ENCODE measurements around the gene NIPA2. TPM values are rescaled to one million over a fixed set of nuclear protein-coding genes. Genes with fewer than 3 reads are reported as not detected.

Gene NIPA2
- polyA plus RNA-seq, 2 of the 4 experiments (the other 2 are of a cell fraction) = 120 to 153 TPM

GRCh38 chr15:22844421-22845288 lies 6.2 kb downstream of the NIPA2 start:
- no peak for ATAC-seq
- POLR2A ChIA-PET = no interaction called here
- no peak for FAIRE-seq
- no peak for DNase-seq (ENCODE audit: low read depth in 1 of 2, low spot score in 1 of 2)
- H3K4me1 ChIP-seq = peaks cover 10% of the 10 kb centered on the region; the same call in 2 of the 3 replicates
- WGBS (ENCODE audit: missing lambda C conversion rate) = 89% methylated on average over 19 of the region's 19 CpGs
- H3K4me3 ChIP-seq = no peak overlapping the region
- CTCF ChIA-PET = interaction anchor here (0.9 kb wide), 1 partner anchor 34 kb away, joined by 4 read pairs; no protein-coding TSS in a partner anchor
- TF ChIP-seq KDM5A (IDR thresholded peaks at IDR 0.05) (no peak), CHD4 (IDR thresholded peaks at IDR 0.05; ENCODE audit: borderline replicate concordance) (no peak), ZSCAN20 (CRISPR knock-in tag; IDR thresholded peaks at IDR 0.05) (no peak), GATA3 (IDR thresholded peaks at IDR 0.05; ENCODE audit: borderline replicate concordance) (no peak), RAD21 (conservative IDR thresholded peaks at IDR 0.05 in 1 of 2, IDR thresholded peaks at IDR 0.05 in 1 of 2) (no peak), CHD2 (IDR thresholded peaks at IDR 0.05; ENCODE audit: low read length, partially characterized antibody) (no peak), HMGXB4 (CRISPR knock-in tag; IDR thresholded peaks at IDR 0.05; ENCODE audit: borderline replicate concordance) (no peak)
- no peak overlapping the region for H3K27ac ChIP-seq
- no peaks in the 10 kb centered on the region for H3K9me3 ChIP-seq
- no peak overlapping the region for H3K4me2 ChIP-seq

GRCh38 chr15:22845289-22845900 lies 6.9 kb downstream of the NIPA2 start:
- Histone ChIP-seq H3K4me2 (no peak overlapping the region), H3K9me3 (no peaks in the 10 kb centered on the region), H3K4me3 (no peak overlapping the region), H3K27ac (no peak overlapping the region), H3K4me1 (peaks cover 7% of the 10 kb centered on the region; the same call in 2 of the 3 replicates)
- POLR2A ChIA-PET = no interaction called here
- DNase-seq (ENCODE audit: low read depth in 1 of 2, low spot score in 1 of 2) = no peak
- WGBS (ENCODE audit: missing lambda C conversion rate) = 92% methylated on average over 2 of the region's 2 CpGs
- FAIRE-seq = no peak
- CTCF ChIA-PET = interaction anchor here (0.9 kb wide), 1 partner anchor 33 kb away, joined by 4 read pairs; no protein-coding TSS in a partner anchor
- ATAC-seq = peak in 1 of 2 experiments; percentile 38; a peak in 1 of 6 replicates
- TF ChIP-seq EHF (CRISPR knock-in tag; IDR thresholded peaks at IDR 0.05) (no peak), RNF2 (IDR thresholded peaks at IDR 0.05; ENCODE audit: borderline replicate concordance, low read depth) (no peak), NR3C1 (IDR thresholded peaks at IDR 0.05) (no peak), MYC (IDR thresholded peaks at IDR 0.05; ENCODE audit: borderline replicate concordance, low read length) (no peak), POLR2AphosphoS2 (conservative IDR thresholded peaks at IDR 0.05; ENCODE audit: low read length) (no peak)

DNA sequence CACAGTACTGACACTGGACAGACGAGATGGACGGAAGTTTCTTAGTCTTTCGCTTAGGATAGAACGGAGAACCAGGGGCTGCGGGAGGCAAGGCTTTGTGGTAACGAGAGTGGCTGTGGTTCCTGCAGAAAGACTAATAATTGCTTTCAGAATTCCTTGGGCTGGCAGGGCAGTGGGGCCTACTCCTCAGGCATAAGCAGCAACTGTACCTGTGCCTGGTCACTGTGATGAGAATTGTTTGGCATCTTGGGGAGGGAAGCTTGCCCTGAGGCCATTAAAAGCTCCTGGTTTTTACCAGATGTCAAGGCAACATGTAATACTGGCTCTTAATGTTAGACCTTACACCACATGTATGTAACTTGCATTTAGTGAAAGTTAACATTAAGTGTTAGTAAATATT lies 7.6 kb downstream of the NIPA2 start:
- no peak for ATAC-seq
- H3K27ac ChIP-seq = no peak overlapping the region
- FAIRE-seq = no peak
- DNase-seq (ENCODE audit: low read depth in 1 of 2, low spot score in 1 of 2) = no peak
- no peak overlapping the region for H3K4me3 ChIP-seq
- H3K4me1 ChIP-seq = peaks cover under 1% of the 10 kb centered on the region; the same call in 2 of the 3 replicates
- POLR2A ChIA-PET = no interaction called here
- 97% methylated on average over 6 of the region's 6 CpGs for WGBS (ENCODE audit: missing lambda C conversion rate)
- CTCF ChIA-PET = no interaction called here
- H3K9me3 ChIP-seq = no peaks in the 10 kb centered on the region
- TF ChIP-seq ZNF302 (CRISPR knock-in tag; IDR thresholded peaks at IDR 0.05) = no peak
- TF ChIP-seq, protein P1, sequence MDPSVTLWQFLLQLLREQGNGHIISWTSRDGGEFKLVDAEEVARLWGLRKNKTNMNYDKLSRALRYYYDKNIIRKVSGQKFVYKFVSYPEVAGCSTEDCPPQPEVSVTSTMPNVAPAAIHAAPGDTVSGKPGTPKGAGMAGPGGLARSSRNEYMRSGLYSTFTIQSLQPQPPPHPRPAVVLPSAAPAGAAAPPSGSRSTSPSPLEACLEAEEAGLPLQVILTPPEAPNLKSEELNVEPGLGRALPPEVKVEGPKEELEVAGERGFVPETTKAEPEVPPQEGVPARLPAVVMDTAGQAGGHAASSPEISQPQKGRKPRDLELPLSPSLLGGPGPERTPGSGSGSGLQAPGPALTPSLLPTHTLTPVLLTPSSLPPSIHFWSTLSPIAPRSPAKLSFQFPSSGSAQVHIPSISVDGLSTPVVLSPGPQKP (IDR thresholded peaks at IDR 0.05; ENCODE audit: low read depth, low read length) = no peak
- TF ChIP-seq ZC3H11A (IDR thresholded peaks at IDR 0.05) = no peak
- no peak for TF ChIP-seq NR3C1 (IDR thresholded peaks at IDR 0.05)
- TF ChIP-seq JUN (IDR thresholded peaks at IDR 0.05) = no peak
- TF ChIP-seq TP53 (CRISPR knock-in tag; IDR thresholded peaks at IDR 0.05) = no peak
- no peak for TF ChIP-seq BHLHE40 (IDR thresholded peaks at IDR 0.05; ENCODE audit: low read depth, low read length)
- no peak for TF ChIP-seq ZFP36 (IDR thresholded peaks at IDR 0.05; ENCODE audit: borderline replicate concordance, partially characterized antibody)
- TF ChIP-seq MYC (IDR thresholded peaks at IDR 0.05; ENCODE audit: borderline replicate concordance, low read length) = no peak
- TF ChIP-seq FOSB (CRISPR knock-in tag; IDR thresholded peaks at IDR 0.05) = no peak
- no peak for TF ChIP-seq EP300 (IDR thresholded peaks at IDR 0.05)
- no peak for TF ChIP-seq JUNB (IDR thresholded peaks at IDR 0.05)
- H3K4me2 ChIP-seq = no peak overlapping the region

Measured in A549 (cell line).